HG03039 (cell line): ENCODE results near the gene DOCK1.

ENCODE experiments used
- ATAC-seq: cut with Tn5 transposase; IDR thresholded peaks from one replicate; pipeline ENCODE4 v1.9.1; 2021; ENCODE audit warnings: mild to moderate bottlenecking, moderate library complexity; ENCODE audit not compliant: unreplicated experiment

Gene DOCK1

GRCh38 chr10:126949161-126949503 is 43.9 kb downstream of the DOCK1 start:
- no peak for ATAC-seq

GRCh38 chr10:126950401-126951105 is 45.3 kb downstream of the DOCK1 start:
- ATAC-seq = no peak

GRCh38 chr10:126953886-126954285 is 48.7 kb downstream of the DOCK1 start:
- ATAC-seq = no peak

- no peak for ATAC-seq
Measured at GRCh38 chr10:126955396-126955795, 50.2 kb downstream of the DOCK1 start.

GRCh38 chr10:126955934-126956711 is 50.9 kb downstream of the DOCK1 start:
- no peak for ATAC-seq

- no peak for ATAC-seq
Measured at GRCh38 chr10:126956712-126957108, 51.5 kb downstream of the DOCK1 start.

- ATAC-seq = no peak
Measured at GRCh38 chr10:126957111-126957510, 51.9 kb downstream of the DOCK1 start.

- no peak for ATAC-seq
Measured at GRCh38 chr10:126959431-126959830, 54.2 kb downstream of the DOCK1 start.

- ATAC-seq = no peak
Measured at GRCh38 chr10:126959906-126960685, 54.9 kb downstream of the DOCK1 start.

GRCh38 chr10:126963354-126963753 is 58.1 kb downstream of the DOCK1 start:
- ATAC-seq = no peak

- no peak for ATAC-seq
Measured at GRCh38 chr10:126964190-126964589, 59.0 kb downstream of the DOCK1 start.

- no peak for ATAC-seq
Measured at GRCh38 chr10:126966938-126967337, 61.7 kb downstream of the DOCK1 start.

- ATAC-seq = no peak
Measured at GRCh38 chr10:126969310-126969709, 64.1 kb downstream of the DOCK1 start.

GRCh38 chr10:126972635-126973414 is 67.6 kb downstream of the DOCK1 start:
- ATAC-seq = no peak

- no peak for ATAC-seq
Measured at GRCh38 chr10:126975221-126975620, 70.0 kb downstream of the DOCK1 start.

GRCh38 chr10:126977216-126977615 is 72.0 kb downstream of the DOCK1 start:
- ATAC-seq = no peak

- no peak for ATAC-seq
Measured at GRCh38 chr10:126979311-126979710, 74.1 kb downstream of the DOCK1 start.

GRCh38 chr10:126993208-126993607 is 88.0 kb downstream of the DOCK1 start:
- no peak for ATAC-seq

- no peak for ATAC-seq
Measured at GRCh38 chr10:126997801-126998590, 92.8 kb downstream of the DOCK1 start.

GRCh38 chr10:127000598-127000997 is 95.4 kb downstream of the DOCK1 start:
- no peak for ATAC-seq
